ENCODE measurements around the gene STK32B. TPM values are rescaled to one million over a fixed set of nuclear protein-coding genes. Genes with fewer than 3 reads are reported as not detected.

STK32B gene
- total and polyA plus RNA-seq, 9 of the 15 experiments (the other 6 are each of a cell fraction or from before 2014, with no cell fraction given): 0.03 to 0.20 (median 0.07) TPM; not detected in 2

DNA sequence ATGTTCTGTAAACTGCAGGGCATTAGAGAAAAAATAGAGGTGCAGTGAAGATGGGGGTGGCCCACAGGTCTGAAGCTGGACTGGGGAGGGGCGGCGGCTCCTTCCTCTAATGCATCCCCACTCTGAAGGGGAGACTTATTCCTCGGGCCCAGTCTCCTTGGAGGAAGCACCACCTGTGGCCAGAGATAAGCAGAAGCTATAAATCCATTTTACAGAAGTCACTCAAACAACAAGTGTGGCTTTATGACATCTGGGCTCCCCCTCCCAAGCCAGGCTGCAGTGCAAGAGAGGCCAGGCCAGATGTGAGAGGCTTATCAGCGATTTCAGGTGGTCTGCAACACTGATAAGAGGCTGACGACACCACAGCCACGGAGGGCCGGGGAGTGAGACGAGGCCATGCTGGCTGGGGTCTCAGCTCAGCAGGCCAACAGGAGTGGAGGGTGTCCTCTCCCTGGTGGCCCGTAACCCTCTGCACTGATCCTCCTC, 47.9 kb upstream of the STK32B start (continued):
- TF ChIP-seq, protein P1, sequence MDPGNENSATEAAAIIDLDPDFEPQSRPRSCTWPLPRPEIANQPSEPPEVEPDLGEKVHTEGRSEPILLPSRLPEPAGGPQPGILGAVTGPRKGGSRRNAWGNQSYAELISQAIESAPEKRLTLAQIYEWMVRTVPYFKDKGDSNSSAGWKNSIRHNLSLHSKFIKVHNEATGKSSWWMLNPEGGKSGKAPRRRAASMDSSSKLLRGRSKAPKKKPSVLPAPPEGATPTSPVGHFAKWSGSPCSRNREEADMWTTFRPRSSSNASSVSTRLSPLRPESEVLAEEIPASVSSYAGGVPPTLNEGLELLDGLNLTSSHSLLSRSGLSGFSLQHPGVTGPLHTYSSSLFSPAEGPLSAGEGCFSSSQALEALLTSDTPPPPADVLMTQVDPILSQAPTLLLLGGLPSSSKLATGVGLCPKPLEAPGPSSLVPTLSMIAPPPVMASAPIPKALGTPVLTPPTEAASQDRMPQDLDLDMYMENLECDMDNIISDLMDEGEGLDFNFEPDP (CRISPR knock-in tag; IDR thresholded peaks at IDR 0.05): no peak
- TF ChIP-seq PHF20 (IDR thresholded peaks at IDR 0.05; ENCODE audit: partially characterized antibody) (no peak), GATAD2B (IDR thresholded peaks at IDR 0.05; ENCODE audit: borderline replicate concordance) (peak; percentile 90; the same call in 1 of the 2 replicates), ATF1 (CRISPR knock-in tag; IDR thresholded peaks at IDR 0.05) (no peak), ATF1 (tag; IDR thresholded peaks at IDR 0.05) (peak; percentile 88), KDM5B (IDR thresholded peaks at IDR 0.05; ENCODE audit: insufficient replicate concordance, low read depth, low read length) (no peak), RBM14 (IDR thresholded peaks at IDR 0.05; ENCODE audit: borderline replicate concordance, insufficient read depth, low read depth, low read length) (no peak), SMARCA5 (IDR thresholded peaks at IDR 0.05) (no peak), ZKSCAN1 (IDR thresholded peaks at IDR 0.05; ENCODE audit: low read depth, low read length) (0 out of 2 replicates have a peak, but pooled peaks have one; percentile 56), BACH1 (tag; IDR thresholded peaks at IDR 0.05) (no peak), TBL1XR1 (IDR thresholded peaks at IDR 0.05; ENCODE audit: low read length in 2 of 2) (peak; percentile 90 to 94), GATAD2A (IDR thresholded peaks at IDR 0.05) (peak; percentile 88)
- TF ChIP-seq, protein P2, sequence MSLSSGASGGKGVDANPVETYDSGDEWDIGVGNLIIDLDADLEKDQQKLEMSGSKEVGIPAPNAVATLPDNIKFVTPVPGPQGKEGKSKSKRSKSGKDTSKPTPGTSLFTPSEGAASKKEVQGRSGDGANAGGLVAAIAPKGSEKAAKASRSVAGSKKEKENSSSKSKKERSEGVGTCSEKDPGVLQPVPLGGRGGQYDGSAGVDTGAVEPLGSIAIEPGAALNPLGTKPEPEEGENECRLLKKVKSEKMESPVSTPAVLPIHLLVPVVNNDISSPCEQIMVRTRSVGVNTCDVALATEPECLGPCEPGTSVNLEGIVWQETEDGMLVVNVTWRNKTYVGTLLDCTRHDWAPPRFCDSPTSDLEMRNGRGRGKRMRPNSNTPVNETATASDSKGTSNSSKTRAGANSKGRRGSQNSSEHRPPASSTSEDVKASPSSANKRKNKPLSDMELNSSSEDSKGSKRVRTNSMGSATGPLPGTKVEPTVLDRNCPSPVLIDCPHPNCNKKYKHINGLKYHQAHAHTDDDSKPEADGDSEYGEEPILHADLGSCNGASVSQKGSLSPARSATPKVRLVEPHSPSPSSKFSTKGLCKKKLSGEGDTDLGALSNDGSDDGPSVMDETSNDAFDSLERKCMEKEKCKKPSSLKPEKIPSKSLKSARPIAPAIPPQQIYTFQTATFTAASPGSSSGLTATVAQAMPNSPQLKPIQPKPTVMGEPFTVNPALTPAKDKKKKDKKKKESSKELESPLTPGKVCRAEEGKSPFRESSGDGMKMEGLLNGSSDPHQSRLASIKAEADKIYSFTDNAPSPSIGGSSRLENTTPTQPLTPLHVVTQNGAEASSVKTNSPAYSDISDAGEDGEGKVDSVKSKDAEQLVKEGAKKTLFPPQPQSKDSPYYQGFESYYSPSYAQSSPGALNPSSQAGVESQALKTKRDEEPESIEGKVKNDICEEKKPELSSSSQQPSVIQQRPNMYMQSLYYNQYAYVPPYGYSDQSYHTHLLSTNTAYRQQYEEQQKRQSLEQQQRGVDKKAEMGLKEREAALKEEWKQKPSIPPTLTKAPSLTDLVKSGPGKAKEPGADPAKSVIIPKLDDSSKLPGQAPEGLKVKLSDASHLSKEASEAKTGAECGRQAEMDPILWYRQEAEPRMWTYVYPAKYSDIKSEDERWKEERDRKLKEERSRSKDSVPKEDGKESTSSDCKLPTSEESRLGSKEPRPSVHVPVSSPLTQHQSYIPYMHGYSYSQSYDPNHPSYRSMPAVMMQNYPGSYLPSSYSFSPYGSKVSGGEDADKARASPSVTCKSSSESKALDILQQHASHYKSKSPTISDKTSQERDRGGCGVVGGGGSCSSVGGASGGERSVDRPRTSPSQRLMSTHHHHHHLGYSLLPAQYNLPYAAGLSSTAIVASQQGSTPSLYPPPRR (CRISPR knock-in tag; IDR thresholded peaks at IDR 0.05; ENCODE audit: borderline replicate concordance): 0 out of 2 replicates have a peak, but pooled peaks have one; percentile 48
- TF ChIP-seq, protein P3, sequence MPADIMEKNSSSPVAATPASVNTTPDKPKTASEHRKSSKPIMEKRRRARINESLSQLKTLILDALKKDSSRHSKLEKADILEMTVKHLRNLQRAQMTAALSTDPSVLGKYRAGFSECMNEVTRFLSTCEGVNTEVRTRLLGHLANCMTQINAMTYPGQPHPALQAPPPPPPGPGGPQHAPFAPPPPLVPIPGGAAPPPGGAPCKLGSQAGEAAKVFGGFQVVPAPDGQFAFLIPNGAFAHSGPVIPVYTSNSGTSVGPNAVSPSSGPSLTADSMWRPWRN (IDR thresholded peaks at IDR 0.05; ENCODE audit: low read depth): peak; percentile 98
- TF ChIP-seq, protein P4, sequence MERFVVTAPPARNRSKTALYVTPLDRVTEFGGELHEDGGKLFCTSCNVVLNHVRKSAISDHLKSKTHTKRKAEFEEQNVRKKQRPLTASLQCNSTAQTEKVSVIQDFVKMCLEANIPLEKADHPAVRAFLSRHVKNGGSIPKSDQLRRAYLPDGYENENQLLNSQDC (CRISPR knock-in tag; IDR thresholded peaks at IDR 0.05): no peak
